KMS-11 (cell line): ENCODE data around the gene C19orf25.
"Not testable (repeated sequence)": the region's sequence is repeated elsewhere in the genome, so short reads cannot be mapped to it uniquely, and the experiment has no call there.

Source experiments
- H2AFZ ChIP-seq: fragments of 200-600 bp; sonication (generic); 2 replicates; pipeline ENCODE4 v1.6.1; 2016; ENCODE audit warnings: antibody characterized with exemption, mixed run types, low read depth
- H3K27ac ChIP-seq: fragments of 200-600 bp; sonication (generic); 2 replicates; pipeline ENCODE4 v1.6.1; 2016; ENCODE audit warnings: mild to moderate bottlenecking, mixed run types
- H3K27me3 ChIP-seq: fragments of 200-600 bp; sonication (generic); 2 replicates; pipeline ENCODE4 v1.6.1; 2017; ENCODE audit warnings: mild to moderate bottlenecking, low read depth, mixed run types, moderate library complexity; ENCODE audit not compliant: insufficient read depth
- H3K36me3 ChIP-seq: fragments of 200-600 bp; sonication (generic); 2 replicates; pipeline ENCODE4 v1.6.1; 2017; ENCODE audit warnings: mild to moderate bottlenecking, mixed run types; ENCODE audit not compliant: insufficient read depth
- H3K4me1 ChIP-seq: fragments of 200-600 bp; sonication (generic); 2 replicates; pipeline ENCODE4 v1.6.1; 2016; ENCODE audit warnings: mild to moderate bottlenecking, low read depth, mixed run types; ENCODE audit not compliant: poor library complexity, severe bottlenecking
- H3K4me2 ChIP-seq: fragments of 200-600 bp; sonication (generic); 2 replicates; pipeline ENCODE4 v1.7.0; 2016; ENCODE audit warnings: mild to moderate bottlenecking, mixed run types
- H3K4me3 ChIP-seq: fragments of 200-600 bp; sonication (generic); IDR thresholded peaks from 2 replicates; pipeline ENCODE4 v1.6.1; 2017; ENCODE audit warnings: low read depth, low read length, mixed read lengths; ENCODE audit not compliant: insufficient read depth
- H3K79me2 ChIP-seq: fragments of 200-600 bp; sonication (generic); 2 replicates; pipeline ENCODE4 v1.6.1; 2016; ENCODE audit warnings: low read depth, mixed run types; ENCODE audit not compliant: insufficient read depth
- H3K9ac ChIP-seq: fragments of 200-600 bp; sonication (generic); 2 replicates; pipeline ENCODE4 v1.6.1; 2016; ENCODE audit warnings: mild to moderate bottlenecking, mixed run types
- H4K20me1 ChIP-seq: fragments of 200-600 bp; sonication (generic); 2 replicates; pipeline ENCODE4 v1.6.1; 2016; ENCODE audit warnings: mild to moderate bottlenecking, mixed run types; ENCODE audit not compliant: insufficient read depth
- TF ChIP-seq, protein P1 (sequence below): fragments of 200-600 bp; sonication (generic); conservative IDR thresholded peaks from 2 replicates; pipeline ENCODE4 v1.6.1; 2017; ENCODE audit warnings: low read depth, mild to moderate bottlenecking, antibody characterized with exemption, low read length, moderate library complexity, mixed read lengths

The C19orf25 gene

DNA sequence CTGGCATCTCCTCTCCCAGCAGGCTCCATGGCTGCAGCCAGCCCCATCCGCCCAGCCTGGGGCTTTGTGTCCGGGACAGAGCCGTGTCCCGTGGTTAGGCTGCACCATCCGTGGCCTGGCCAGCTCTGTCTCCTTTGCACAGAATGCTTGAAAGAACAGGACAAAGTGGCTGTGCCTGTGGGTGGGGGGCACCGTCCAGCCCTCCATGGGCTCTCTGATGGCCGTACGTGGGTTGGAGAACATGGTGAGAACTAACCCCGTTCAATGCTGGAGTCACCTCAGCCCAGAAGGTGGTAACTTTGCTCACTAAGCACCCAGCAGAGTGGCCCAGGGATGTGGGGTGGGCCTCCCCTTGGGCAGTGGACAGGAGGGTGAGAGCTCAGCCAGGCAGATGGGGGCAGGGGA, 38.0 kb downstream of the C19orf25 start:
- Histone ChIP-seq H3K27me3 (peaks cover 1% of the 10 kb centered on the region; the same call in 1 of the 2 replicates), H2AFZ (no peak overlapping the region), H3K79me2 (peaks cover 24% of the 10 kb centered on the region), H3K36me3 (peaks cover 11% of the 10 kb centered on the region; the same call in 1 of the 2 replicates), H3K27ac (no peak overlapping the region), H3K4me1 (peaks cover 22% of the 10 kb centered on the region), H4K20me1 (peaks cover 9% of the 10 kb centered on the region), H3K9ac (no peak overlapping the region), H3K4me2 (no peak overlapping the region), H3K4me3 (no peak overlapping the region)
- TF ChIP-seq, protein P1, sequence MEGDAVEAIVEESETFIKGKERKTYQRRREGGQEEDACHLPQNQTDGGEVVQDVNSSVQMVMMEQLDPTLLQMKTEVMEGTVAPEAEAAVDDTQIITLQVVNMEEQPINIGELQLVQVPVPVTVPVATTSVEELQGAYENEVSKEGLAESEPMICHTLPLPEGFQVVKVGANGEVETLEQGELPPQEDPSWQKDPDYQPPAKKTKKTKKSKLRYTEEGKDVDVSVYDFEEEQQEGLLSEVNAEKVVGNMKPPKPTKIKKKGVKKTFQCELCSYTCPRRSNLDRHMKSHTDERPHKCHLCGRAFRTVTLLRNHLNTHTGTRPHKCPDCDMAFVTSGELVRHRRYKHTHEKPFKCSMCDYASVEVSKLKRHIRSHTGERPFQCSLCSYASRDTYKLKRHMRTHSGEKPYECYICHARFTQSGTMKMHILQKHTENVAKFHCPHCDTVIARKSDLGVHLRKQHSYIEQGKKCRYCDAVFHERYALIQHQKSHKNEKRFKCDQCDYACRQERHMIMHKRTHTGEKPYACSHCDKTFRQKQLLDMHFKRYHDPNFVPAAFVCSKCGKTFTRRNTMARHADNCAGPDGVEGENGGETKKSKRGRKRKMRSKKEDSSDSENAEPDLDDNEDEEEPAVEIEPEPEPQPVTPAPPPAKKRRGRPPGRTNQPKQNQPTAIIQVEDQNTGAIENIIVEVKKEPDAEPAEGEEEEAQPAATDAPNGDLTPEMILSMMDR: no peak

DNA sequence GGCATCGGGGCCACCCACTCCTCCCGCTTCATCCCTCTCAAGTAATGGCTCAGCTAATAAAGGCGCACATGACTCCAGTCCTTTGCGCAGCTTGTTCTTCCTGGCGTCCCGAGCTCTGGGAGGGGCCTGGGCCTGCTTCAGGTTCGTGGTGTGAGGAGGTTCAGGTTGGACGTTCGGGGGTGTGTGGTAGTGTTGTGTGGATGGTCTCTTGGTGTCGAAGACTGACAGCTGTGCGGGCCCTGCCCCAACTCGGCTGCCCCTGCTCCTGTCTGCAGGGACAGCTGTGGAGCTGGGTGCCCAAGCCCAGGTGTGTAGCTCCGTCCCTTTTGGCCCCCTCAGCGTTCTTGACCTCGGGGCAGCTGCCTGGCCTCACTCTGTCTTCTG, 38.6 kb downstream of the C19orf25 start:
- Histone ChIP-seq H3K9ac (no peak overlapping the region), H3K27me3 (no peaks in the 10 kb centered on the region; the same call in 1 of the 2 replicates), H3K4me2 (no peak overlapping the region; the same call in 1 of the 2 replicates), H3K27ac (no peak overlapping the region), H4K20me1 (peaks cover 9% of the 10 kb centered on the region), H3K4me3 (no peak overlapping the region), H3K4me1 (peaks cover 22% of the 10 kb centered on the region), H3K36me3 (peaks cover 11% of the 10 kb centered on the region; the same call in 1 of the 2 replicates), H3K79me2 (peaks cover 24% of the 10 kb centered on the region), H2AFZ (no peak overlapping the region)
- TF ChIP-seq, protein P1: no peak

GRCh38 chr19:1439525-1440417, 39.2 kb downstream of the C19orf25 start:
- H4K20me1 ChIP-seq, H3K27ac ChIP-seq: not testable (repeated sequence)

DNA sequence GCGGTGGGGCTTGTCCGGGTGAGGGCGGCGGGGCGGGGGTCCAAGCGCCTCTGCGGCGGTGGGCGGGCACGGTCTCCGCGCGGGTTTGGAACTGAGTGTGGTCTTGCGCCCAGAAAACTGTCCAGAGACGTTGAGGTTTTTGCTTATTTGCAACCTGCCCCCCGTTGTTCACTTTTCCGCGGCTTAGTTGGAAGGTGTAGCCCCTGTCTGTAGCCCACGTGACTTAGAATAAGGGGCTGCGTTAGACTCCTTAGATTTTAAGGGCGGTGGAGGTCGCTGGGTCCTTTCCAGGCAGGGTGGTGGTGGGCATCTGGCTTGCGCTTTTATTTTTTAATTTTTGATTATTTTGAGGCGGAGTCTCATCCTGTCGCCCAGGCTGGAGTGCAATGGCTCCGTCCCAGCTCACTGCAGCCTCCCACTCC, 40.1 kb downstream of the C19orf25 start:
- no peak overlapping the region for H3K4me3 ChIP-seq
- peak overlapping the region; percentile 82 for H3K27ac ChIP-seq
- H3K4me1 ChIP-seq: peaks cover 17% of the 10 kb centered on the region
- peaks cover 9% of the 10 kb centered on the region for H4K20me1 ChIP-seq
- H3K9ac ChIP-seq: peak overlapping the region; percentile 93
- H3K27me3 ChIP-seq: no peaks in the 10 kb centered on the region
- peaks cover 24% of the 10 kb centered on the region for H3K79me2 ChIP-seq
- H3K4me2 ChIP-seq: peak overlapping the region; percentile 58
- peaks cover 11% of the 10 kb centered on the region; the same call in 1 of the 2 replicates for H3K36me3 ChIP-seq
- TF ChIP-seq, protein P1: no peak
- H2AFZ ChIP-seq: no peak overlapping the region

More at GRCh38 chr19:1439525-1440417, 39.2 kb downstream of the C19orf25 start:
- Histone ChIP-seq H3K36me3 (peaks cover 11% of the 10 kb centered on the region; the same call in 1 of the 2 replicates), H3K4me2 (peak overlapping the region; percentile 58), H3K4me1 (peaks cover 20% of the 10 kb centered on the region), H3K9ac (peak overlapping the region; percentile 93; the same call in 1 of the 2 replicates), H3K79me2 (peaks cover 24% of the 10 kb centered on the region)
- H3K27me3 ChIP-seq, H3K4me3 ChIP-seq, H2AFZ ChIP-seq: not testable (repeated sequence)
